Neural cell (in vitro differentiated cells): Measurements from ENCODE around the gene NCEH1. TPM values are rescaled to one million over a fixed set of nuclear protein-coding genes. Genes with fewer than 3 reads are reported as not detected.

Experiments used
- H2AFZ ChIP-seq: fragments of 200-600, 300-800 bp; sonication (generic), shearing (Covaris generic); 2 replicates; pipeline ENCODE4 v1.6.0; 2014; ENCODE audit warnings: low read depth, mild to moderate bottlenecking, antibody characterized with exemption, low read length, moderate library complexity
- H3F3A ChIP-seq: fragments of 200-600 bp; shearing (Covaris generic); 2 replicates; pipeline ENCODE4 v1.6.1; 2016; ENCODE audit warnings: mild to moderate bottlenecking, moderate library complexity, mixed read lengths, antibody characterized with exemption, low read length; ENCODE audit not compliant: insufficient read depth, poor library complexity, severe bottlenecking
- H3K27ac ChIP-seq: fragments of 200-600, 300-800 bp; sonication (generic), shearing (Covaris generic); 2 replicates; pipeline ENCODE4 v1.5.1; 2014; ENCODE audit warnings: mild to moderate bottlenecking, low read length, moderate library complexity
- H3K27me3 ChIP-seq: fragments of 300-800, 200-600 bp; sonication (generic), shearing (Covaris generic); 2 replicates; pipeline ENCODE4 v1.6.0; 2014; ENCODE audit warnings: mild to moderate bottlenecking, low read depth, low read length, moderate library complexity; ENCODE audit not compliant: insufficient read depth
- H3K36me3 ChIP-seq: fragments of 300-800, 200-600 bp; sonication (generic), shearing (Covaris generic); 2 replicates; pipeline ENCODE4 v1.5.1; 2014; ENCODE audit warnings: mild to moderate bottlenecking, antibody characterized with exemption, low read length, moderate library complexity; ENCODE audit not compliant: insufficient read depth
- H3K4me2 ChIP-seq: fragments of 300-800, 200-600 bp; sonication (generic), shearing (Covaris generic); 2 replicates; pipeline ENCODE4 v1.6.0; 2014; ENCODE audit warnings: mild to moderate bottlenecking, low read length
- H3K4me3 ChIP-seq: fragments of 300-800, 200-600 bp; sonication (generic), shearing (Covaris generic); 2 replicates; pipeline ENCODE4 v1.5.1; 2014; ENCODE audit warnings: mild to moderate bottlenecking, low read length, moderate library complexity
- H3K79me2 ChIP-seq: fragments of 200-600 bp; shearing (Covaris generic); replicated peaks from 2 replicates; pipeline ENCODE4 v1.6.0; 2014; ENCODE audit warnings: mild to moderate bottlenecking, low read length, moderate library complexity; ENCODE audit not compliant: insufficient read depth
- H3K9ac ChIP-seq: fragments of 300-800, 200-600 bp; sonication (generic), shearing (Covaris generic); 2 replicates; pipeline ENCODE4 v1.6.1; 2016; ENCODE audit warnings: mild to moderate bottlenecking, low read length, mixed read lengths
- H3K9me2 ChIP-seq: fragments of 200-600 bp; shearing (Covaris generic); 2 replicates; pipeline ENCODE4 v1.6.1; 2016; ENCODE audit warnings: mild to moderate bottlenecking, low read length, mixed read lengths; ENCODE audit not compliant: insufficient read depth
- H3K9me3 ChIP-seq: fragments of 200-600, 300-800 bp; sonication (generic), shearing (Covaris generic); 2 replicates; pipeline ENCODE4 v1.6.1; 2016; ENCODE audit warnings: mild to moderate bottlenecking, mixed run types, low read length, moderate library complexity, mixed read lengths
- H4K20me1 ChIP-seq: fragments of 200-600 bp; shearing (Covaris generic); 2 replicates; pipeline ENCODE4 v1.6.1; 2016; ENCODE audit warnings: mild to moderate bottlenecking, mixed run types; ENCODE audit not compliant: insufficient read depth
- CTCF ChIP-seq: fragments of 450-650 bp; IDR thresholded peaks from 2 replicates; pipeline ENCODE4 v1.5.1; 2014; ENCODE audit warnings: antibody characterized with exemption, mild to moderate bottlenecking, moderate library complexity; ENCODE audit not compliant: poor library complexity, severe bottlenecking
- EP300 ChIP-seq: fragments of 450-650 bp; conservative IDR thresholded peaks from 2 replicates; pipeline ENCODE4 v1.6.1; 2014; ENCODE audit warnings: antibody characterized with exemption, mild to moderate bottlenecking, moderate library complexity; ENCODE audit not compliant: poor library complexity, severe bottlenecking
- EZH2 ChIP-seq: fragments of 200-600, 300-800 bp; shearing (Covaris generic), sonication (generic); IDR thresholded peaks from 2 replicates; pipeline ENCODE4 v1.6.1; 2014; ENCODE audit warnings: antibody characterized with exemption, low read length, borderline replicate concordance, mild to moderate bottlenecking; ENCODE audit not compliant: insufficient read depth, poor library complexity, severe bottlenecking
- MXI1 ChIP-seq: fragments of 450-650 bp; conservative IDR thresholded peaks from 2 replicates; pipeline ENCODE4 v1.6.1; 2014; ENCODE audit warnings: antibody characterized with exemption, mild to moderate bottlenecking; ENCODE audit not compliant: poor library complexity, severe bottlenecking
- POLR2AphosphoS5 ChIP-seq: IDR thresholded peaks from 2 replicates; pipeline ENCODE4 v1.6.1; 2012
- RAD21 ChIP-seq: fragments of 450-650 bp; conservative IDR thresholded peaks from 2 replicates; pipeline ENCODE4 v1.6.1; 2014; ENCODE audit warnings: antibody characterized with exemption, mild to moderate bottlenecking, moderate library complexity
- REST ChIP-seq: IDR thresholded peaks from 2 replicates; pipeline ENCODE4 v1.6.1; 2012; ENCODE audit warnings: borderline replicate concordance
- SMC3 ChIP-seq: fragments of 450-650 bp; conservative IDR thresholded peaks from 2 replicates; pipeline ENCODE4 v1.6.1; 2014; ENCODE audit warnings: antibody characterized with exemption, mild to moderate bottlenecking, moderate library complexity; ENCODE audit not compliant: poor library complexity
- TAF1 ChIP-seq: IDR thresholded peaks from 2 replicates; pipeline ENCODE4 v1.6.1; 2012; ENCODE audit warnings: low read depth
- polyA plus RNA-seq: library from polyadenylated mRNA; depleted of rRNA; stranded (reverse); fragments of >200 nt; gene quantifications from 2 replicates; pipeline ENCODE4 v1.2.3, GENCODE V29; 2014

NCEH1 gene
- polyA plus RNA-seq, 1 donor from 2014 or later, result 2.1 TPM

- no peak overlapping the region for H2AFZ ChIP-seq
- H3K4me3 ChIP-seq, result no peak overlapping the region
- no peaks in the 10 kb centered on the region for H4K20me1 ChIP-seq
- no peak overlapping the region for H3K9ac ChIP-seq
- no peaks in the 10 kb centered on the region for H3K27me3 ChIP-seq
- no peaks in the 10 kb centered on the region for H3K36me3 ChIP-seq
- no peak overlapping the region for H3K27ac ChIP-seq
- no peak for TF ChIP-seq REST
- no peak for TF ChIP-seq POLR2AphosphoS5
- no peak for TF ChIP-seq CTCF
- TF ChIP-seq EP300, result no peak
- TF ChIP-seq MXI1, result no peak
- no peak for TF ChIP-seq SMC3
- TF ChIP-seq TAF1, result no peak
- TF ChIP-seq RAD21, result no peak
- TF ChIP-seq EZH2, result no peak
- H3K9me2 ChIP-seq, result no peaks in the 10 kb centered on the region
- no peaks in the 10 kb centered on the region for H3F3A ChIP-seq
- no peaks in the 10 kb centered on the region for H3K9me3 ChIP-seq
- no peak overlapping the region for H3K4me2 ChIP-seq
- H3K79me2 ChIP-seq, result no peaks in the 10 kb centered on the region
These were observed 84.7 kb downstream of the NCEH1 start for GRCh38 chr3:172626021-172626640.

GRCh38 chr3:172625404-172625803 is 85.5 kb downstream of the NCEH1 start:
- H3K79me2 ChIP-seq, result no peaks in the 10 kb centered on the region
- TF ChIP-seq CTCF, result no peak
- TF ChIP-seq RAD21, result no peak
- no peak for TF ChIP-seq REST
- no peak for TF ChIP-seq EZH2
- TF ChIP-seq POLR2AphosphoS5, result no peak
- TF ChIP-seq TAF1, result no peak
- TF ChIP-seq MXI1, result no peak
- TF ChIP-seq SMC3, result no peak
- no peak for TF ChIP-seq EP300
- no peaks in the 10 kb centered on the region for H4K20me1 ChIP-seq
- no peak overlapping the region for H3K4me3 ChIP-seq
- H3K4me2 ChIP-seq, result no peak overlapping the region
- no peak overlapping the region for H2AFZ ChIP-seq
- no peak overlapping the region for H3K27ac ChIP-seq
- H3K9me2 ChIP-seq, result no peaks in the 10 kb centered on the region
- no peak overlapping the region for H3K9ac ChIP-seq
- H3K27me3 ChIP-seq, result no peaks in the 10 kb centered on the region
- no peaks in the 10 kb centered on the region for H3K36me3 ChIP-seq
- no peaks in the 10 kb centered on the region for H3K9me3 ChIP-seq
- no peaks in the 10 kb centered on the region for H3F3A ChIP-seq
